Vagina (tissue), 2 donors: ENCODE results near the gene B3GNT2.

Experiments used
- CTCF ChIP-seq, 3 experiments: fragments of 450-650 bp in 2 of 3; fragments of 200-600 bp in 1 of 3; sonication (generic) in 1 of 3; IDR thresholded peaks; one replicate each; pipeline ENCODE4 v1.5.1; 2017 to 2019; ENCODE audit warnings: antibody characterized with exemption in 3 of 3, mild to moderate bottlenecking in 2 of 3, moderate library complexity in 2 of 3
- POLR2AphosphoS5 ChIP-seq, 2 donors: sonication (generic); formaldehyde crosslinking; IDR thresholded peaks; one replicate each; pipeline ENCODE4 v1.9.0; 2017; ENCODE audit warnings: antibody characterized with exemption in 2 of 2, mild to moderate bottlenecking in 2 of 2, low read depth in 1 of 2; ENCODE audit not compliant: insufficient read depth in 1 of 2

DNA sequence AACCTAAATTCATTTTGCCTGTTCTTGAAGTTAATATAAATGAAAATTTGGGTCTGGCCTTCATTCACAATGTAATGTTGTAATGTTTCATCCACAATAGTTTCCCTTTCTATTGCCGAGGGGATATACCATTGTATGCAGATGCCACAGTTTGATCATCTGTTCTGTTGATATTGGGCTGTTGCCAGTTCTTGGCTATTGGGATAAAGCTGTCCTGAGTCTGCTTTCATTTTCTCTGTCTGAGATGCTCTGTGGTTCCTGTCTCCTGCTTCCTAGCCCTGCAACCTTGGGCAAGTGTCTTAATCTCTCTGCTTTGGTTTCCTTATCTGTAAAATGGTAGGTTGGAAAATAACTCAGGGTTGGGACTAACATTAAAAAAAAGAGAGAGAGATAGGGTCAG lies 25.2 kb downstream of the B3GNT2 start:
- TF ChIP-seq POLR2AphosphoS5 (IDR thresholded peaks at IDR 0.05; ENCODE audit: insufficient read depth in 1 of 2, low read depth in 1 of 2) (no peak), CTCF (IDR thresholded peaks at IDR 0.05) (no peak)
